ENCODE results near the gene ZNF311. TPM values are rescaled to one million over a fixed set of nuclear protein-coding genes. Genes with fewer than 3 reads are reported as not detected.
"Not testable (repeated sequence)": the region's sequence is repeated elsewhere in the genome, so short reads cannot be mapped to it uniquely, and the experiment has no call there.

Gene ZNF311
- total RNA-seq, 1 donor from 2014 or later, result 0.25 TPM

- no peak overlapping the region for H3K4me3 ChIP-seq
- H3K27ac ChIP-seq, result no peak overlapping the region
- intact Hi-C loops (cut with DNase I), result no loop called here
- TF ChIP-seq POLR2AphosphoS5 (IDR thresholded peaks at IDR 0.05; ENCODE audit: insufficient read depth in 1 of 2, low read depth in 1 of 2) (no peak), POLR2A (IDR thresholded peaks at IDR 0.05) (no peak), CTCF (IDR thresholded peaks at IDR 0.05) (no peak)
- no peaks in the 10 kb centered on the region for H3K9me3 ChIP-seq
- peaks cover 14% of the 10 kb centered on the region for H3K4me1 ChIP-seq
- H3K36me3 ChIP-seq, result no peaks in the 10 kb centered on the region
- H3K27me3 ChIP-seq, result no peaks in the 10 kb centered on the region
- DNase-seq (ENCODE audit: extremely low spot score in 2 of 2), result no peak
These were observed 27.0 kb downstream of the ZNF311 start for GRCh38 chr6:28978133-28978491.

DNA sequence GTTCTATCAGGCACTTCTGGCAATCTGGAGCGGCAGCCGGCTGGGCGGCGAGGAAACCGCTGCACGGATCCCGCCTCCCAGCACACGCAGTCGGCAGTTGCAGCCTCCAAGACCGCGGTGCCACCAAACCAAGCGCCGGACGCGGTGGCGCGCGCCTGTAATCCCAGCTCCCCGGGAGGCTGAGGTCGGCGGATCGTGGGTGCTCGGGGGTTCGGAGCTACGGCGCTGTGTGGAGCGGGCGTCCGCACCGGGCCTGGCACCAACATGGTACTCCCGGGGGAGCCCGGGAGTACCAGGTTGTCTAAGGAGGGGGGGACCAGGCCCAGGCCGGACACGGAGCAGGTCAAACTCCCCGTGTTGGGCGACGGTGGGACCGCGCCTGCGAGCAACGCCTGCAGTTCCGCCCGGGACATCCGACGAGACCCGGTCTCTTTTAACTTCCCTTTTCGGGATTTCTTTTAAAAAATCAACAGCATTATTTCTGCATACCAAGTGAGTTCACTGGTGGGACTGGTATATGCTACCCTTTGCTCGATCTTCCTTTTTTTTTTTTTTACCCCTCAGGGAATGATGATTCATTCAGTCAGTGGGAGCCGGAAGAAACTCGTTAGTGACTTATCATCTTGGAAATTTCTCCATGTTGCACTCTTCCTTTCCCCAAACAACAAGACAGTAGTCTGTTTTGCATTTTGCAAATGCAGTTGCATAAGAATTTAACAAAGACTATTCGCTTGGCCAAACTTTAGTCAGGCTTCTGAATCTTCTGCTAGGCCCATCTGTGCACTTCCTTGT lies 27.6 kb downstream of the ZNF311 start:
- Histone ChIP-seq H3K9me3 (no peaks in the 10 kb centered on the region), H3K36me3 (no peaks in the 10 kb centered on the region), H3K27ac (no peak overlapping the region), H3K4me3 (peak overlapping the region; percentile 5 to 15), H3K4me1 (peaks cover 10% of the 10 kb centered on the region), H3K27me3 (no peaks in the 10 kb centered on the region)
- intact Hi-C loops (cut with DNase I), result no loop called here
- TF ChIP-seq POLR2A (IDR thresholded peaks at IDR 0.05), result no peak
- no peak for TF ChIP-seq CTCF (IDR thresholded peaks at IDR 0.05)
- no peak for TF ChIP-seq POLR2AphosphoS5 (IDR thresholded peaks at IDR 0.05; ENCODE audit: insufficient read depth in 1 of 2, low read depth in 1 of 2)
- DNase-seq (ENCODE audit: extremely low spot score in 2 of 2), result no peak

DNA sequence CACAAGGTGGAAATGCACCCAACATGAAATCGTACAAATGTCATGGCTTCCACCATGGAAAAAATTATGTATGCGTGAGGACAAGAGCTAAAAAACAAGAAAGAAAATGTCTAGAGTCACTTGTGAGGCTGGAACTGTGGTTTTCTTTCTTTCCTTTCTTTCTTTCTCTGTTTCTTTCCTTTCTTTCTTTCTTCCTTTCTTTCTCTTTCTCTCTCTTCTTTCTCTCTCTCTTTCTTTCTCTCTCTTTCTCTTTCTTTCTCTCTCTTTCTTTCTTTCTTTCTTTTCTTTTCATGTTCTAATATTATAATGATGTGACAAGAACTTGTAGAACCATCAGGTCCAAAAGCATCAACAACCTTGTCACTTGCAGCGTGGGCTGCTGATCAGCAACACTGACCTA lies 28.4 kb downstream of the ZNF311 start:
- H3K27me3 ChIP-seq, result no peaks in the 10 kb centered on the region
- no peak for DNase-seq (ENCODE audit: extremely low spot score in 2 of 2)
- H3K4me3 ChIP-seq, result no peak overlapping the region
- no peak overlapping the region for H3K27ac ChIP-seq
- H3K4me1 ChIP-seq, result peaks cover 6% of the 10 kb centered on the region
- no peaks in the 10 kb centered on the region for H3K9me3 ChIP-seq
- H3K36me3 ChIP-seq, result no peaks in the 10 kb centered on the region
- intact Hi-C loops (cut with DNase I), result no loop called here
- no peak for TF ChIP-seq POLR2A (IDR thresholded peaks at IDR 0.05)
- TF ChIP-seq CTCF (IDR thresholded peaks at IDR 0.05), result no peak
- TF ChIP-seq POLR2AphosphoS5 (IDR thresholded peaks at IDR 0.05; ENCODE audit: insufficient read depth in 1 of 2, low read depth in 1 of 2), result no peak

- no peak for DNase-seq (ENCODE audit: extremely low spot score in 2 of 2)
- H3K4me3 ChIP-seq, result no peak overlapping the region
- H3K27me3 ChIP-seq, result no peaks in the 10 kb centered on the region
- TF ChIP-seq POLR2A (IDR thresholded peaks at IDR 0.05) (no peak), CTCF (IDR thresholded peaks at IDR 0.05) (no peak), POLR2AphosphoS5 (IDR thresholded peaks at IDR 0.05; ENCODE audit: insufficient read depth in 1 of 2, low read depth in 1 of 2) (no peak)
- no peaks in the 10 kb centered on the region for H3K9me3 ChIP-seq
- H3K27ac ChIP-seq, result no peak overlapping the region
- intact Hi-C loops (cut with DNase I), result no loop called here
- H3K4me1 ChIP-seq, result no peaks in the 10 kb centered on the region
- H3K36me3 ChIP-seq, result no peaks in the 10 kb centered on the region
These were observed 30.6 kb downstream of the ZNF311 start for GRCh38 chr6:28974505-28974904.

- H3K27ac ChIP-seq; intact Hi-C loops (cut with DNase I); H3K4me3 ChIP-seq; DNase-seq (ENCODE audit: extremely low spot score in 2 of 2); H3K4me1 ChIP-seq; H3K9me3 ChIP-seq; H3K27me3 ChIP-seq; H3K36me3 ChIP-seq: not testable (repeated sequence)
These were observed 35.1 kb downstream of the ZNF311 start for GRCh38 chr6:28970056-28970455.
